Muscle of leg (tissue), 11 donors: ENCODE results near the gene HADH. TPM values are rescaled to one million over a fixed set of nuclear protein-coding genes. Genes with fewer than 3 reads are reported as not detected.
"Not testable (repeated sequence)": the region's sequence is repeated elsewhere in the genome, so short reads cannot be mapped to it uniquely, and the experiment has no call there.

Source experiments
- DNase-seq: peaks from one replicate; pipeline ENCODE4 v3.0.0; 2013
- H3K27ac ChIP-seq: one replicate; pipeline ENCODE4 v1.5.1; 2013; ENCODE audit warnings: mild to moderate bottlenecking, low read length, control low read depth
- H3K27me3 ChIP-seq: one replicate; pipeline ENCODE4 v1.6.1; 2013; ENCODE audit warnings: low read length; ENCODE audit not compliant: control insufficient read depth, insufficient read depth
- H3K36me3 ChIP-seq: one replicate; pipeline ENCODE4 v1.6.1; 2013; ENCODE audit warnings: low read length; ENCODE audit not compliant: control insufficient read depth, insufficient read depth
- H3K4me1 ChIP-seq: one replicate; pipeline ENCODE4 v1.6.1; 2013; ENCODE audit warnings: low read length; ENCODE audit not compliant: control insufficient read depth, insufficient read depth
- H3K4me3 ChIP-seq: one replicate; pipeline ENCODE4 v1.5.1; 2013; ENCODE audit warnings: low read length, control low read depth
- H3K9me3 ChIP-seq: replicated peaks from 2 replicates; pipeline ENCODE4 v1.6.1; 2013; ENCODE audit warnings: low read depth, low read length; ENCODE audit not compliant: control insufficient read depth
- WGBS: methylation state at CpG from one replicate; pipeline ENCODE4 v1.1.5; 2013; ENCODE audit warnings: missing lambda C conversion rate; ENCODE audit not compliant: insufficient coverage; 5-methylcytosine and 5-hydroxymethylcytosine counted together
- polyA plus RNA-seq, 8 donors: library from polyadenylated mRNA; unstranded; fragments of 120-200 nt; gene quantifications; one replicate each; pipeline versions ENCODE4 v1.2.1 to v1.2.3, GENCODE V29; 2013; ENCODE audit warnings: inconsistent platforms in 1 of 8, low replicate concordance in 1 of 8; ENCODE audit not compliant: insufficient read length in 8 of 8, insufficient read depth in 1 of 8
- total RNA-seq: library from RNA; stranded (reverse); fragments of 120-200 nt; gene quantifications from one replicate; pipeline ENCODE4 v1.2.4, GENCODE V29; 2013

Gene HADH
- total and polyA plus RNA-seq, 9 donors: 27.3 to 121 (median 104) TPM

GRCh38 chr4:108043526-108043925 lies 53.8 kb downstream of the HADH start:
- Histone ChIP-seq H3K9me3 (peaks cover 2% of the 10 kb centered on the region), H3K4me3 (no peak overlapping the region), H3K36me3 (peaks cover 3% of the 10 kb centered on the region), H3K27ac (no peak overlapping the region), H3K27me3 (no peaks in the 10 kb centered on the region), H3K4me1 (peaks cover 4% of the 10 kb centered on the region)
- 56% methylated on average over 5 of the region's 5 CpGs for WGBS
- no peak for DNase-seq

- Histone ChIP-seq H3K4me3 (no peak overlapping the region), H3K9me3 (no peaks in the 10 kb centered on the region), H3K27me3 (no peaks in the 10 kb centered on the region), H3K4me1 (peaks cover 4% of the 10 kb centered on the region), H3K36me3 (no peaks in the 10 kb centered on the region), H3K27ac (no peak overlapping the region)
- peak; percentile 16 for DNase-seq
- WGBS: no CpG with 5 or more reads among the region's 9 CpGs
Observed at GRCh38 chr4:108044951-108045686, 55.4 kb downstream of the HADH start.

GRCh38 chr4:108045687-108046024 lies 56.0 kb downstream of the HADH start:
- WGBS: 41% methylated on average over 2 of the region's 3 CpGs
- Histone ChIP-seq H3K4me3 (no peak overlapping the region), H3K27me3 (no peaks in the 10 kb centered on the region), H3K27ac (no peak overlapping the region), H3K36me3 (no peaks in the 10 kb centered on the region), H3K9me3 (no peaks in the 10 kb centered on the region), H3K4me1 (peaks cover 4% of the 10 kb centered on the region)
- peak; percentile 81 for DNase-seq

- Histone ChIP-seq H3K9me3 (no peaks in the 10 kb centered on the region), H3K4me3 (no peak overlapping the region), H3K36me3 (no peaks in the 10 kb centered on the region), H3K27me3 (no peaks in the 10 kb centered on the region), H3K4me1 (peaks cover 4% of the 10 kb centered on the region), H3K27ac (no peak overlapping the region)
- WGBS: no CpG with 5 or more reads among the region's 2 CpGs
- DNase-seq: no peak
Observed at GRCh38 chr4:108047199-108047598, 57.5 kb downstream of the HADH start.

GRCh38 chr4:108048157-108048556 lies 58.5 kb downstream of the HADH start:
- no peaks in the 10 kb centered on the region for H3K36me3 ChIP-seq
- no peaks in the 10 kb centered on the region for H3K27me3 ChIP-seq
- H3K4me1 ChIP-seq: peaks cover 4% of the 10 kb centered on the region
- H3K9me3 ChIP-seq: no peaks in the 10 kb centered on the region
- DNase-seq: no peak
- H3K27ac ChIP-seq: no peak overlapping the region
- 67% methylated on average over 1 of the region's 6 CpGs for WGBS
- H3K4me3 ChIP-seq: no peak overlapping the region

GRCh38 chr4:108048997-108049396 lies 59.3 kb downstream of the HADH start:
- no peak for DNase-seq
- H3K4me1 ChIP-seq: peaks cover 4% of the 10 kb centered on the region
- 80% methylated on average over 4 of the region's 7 CpGs for WGBS

GRCh38 chr4:108049406-108049805 lies 59.7 kb downstream of the HADH start:
- Histone ChIP-seq H3K4me3 (no peak overlapping the region), H3K36me3 (no peaks in the 10 kb centered on the region), H3K27me3 (no peaks in the 10 kb centered on the region), H3K27ac (no peak overlapping the region), H3K9me3 (no peaks in the 10 kb centered on the region), H3K4me1 (peaks cover 4% of the 10 kb centered on the region)
- no peak for DNase-seq
- whole genome bisulfite sequencing: 94% methylated on average over 3 of the region's 5 CpGs

More at GRCh38 chr4:108048997-108049396, 59.3 kb downstream of the HADH start:
- Histone ChIP-seq H3K27ac (no peak overlapping the region), H3K4me3 (no peak overlapping the region), H3K27me3 (no peaks in the 10 kb centered on the region), H3K9me3 (no peaks in the 10 kb centered on the region), H3K36me3 (no peaks in the 10 kb centered on the region)

GRCh38 chr4:108050166-108051111 lies 60.8 kb downstream of the HADH start:
- 91% methylated on average over 3 of the region's 10 CpGs for WGBS
- H3K27me3 ChIP-seq, H3K4me3 ChIP-seq, H3K9me3 ChIP-seq, H3K27ac ChIP-seq, DNase-seq, H3K4me1 ChIP-seq, H3K36me3 ChIP-seq: not testable (repeated sequence)

GRCh38 chr4:108051343-108051742 lies 61.7 kb downstream of the HADH start:
- no peaks in the 10 kb centered on the region for H3K27me3 ChIP-seq
- H3K4me3 ChIP-seq: no peak overlapping the region
- no peak overlapping the region for H3K27ac ChIP-seq
- no peaks in the 10 kb centered on the region for H3K36me3 ChIP-seq
- no peaks in the 10 kb centered on the region for H3K4me1 ChIP-seq
- no peaks in the 10 kb centered on the region for H3K9me3 ChIP-seq
- no peak for DNase-seq
- 80% methylated on average over 9 of the region's 10 CpGs for WGBS

- H3K27ac ChIP-seq: no peak overlapping the region
- no peak overlapping the region for H3K4me3 ChIP-seq
- no peak for DNase-seq
- no peaks in the 10 kb centered on the region for H3K36me3 ChIP-seq
- no peaks in the 10 kb centered on the region for H3K4me1 ChIP-seq
- no peaks in the 10 kb centered on the region for H3K27me3 ChIP-seq
- no peaks in the 10 kb centered on the region for H3K9me3 ChIP-seq
- WGBS: 86% methylated on average over 1 of the region's 2 CpGs
Observed at GRCh38 chr4:108052558-108053120, 63.0 kb downstream of the HADH start.
